ENCODE measurements around the gene TBC1D22B.

DNA sequence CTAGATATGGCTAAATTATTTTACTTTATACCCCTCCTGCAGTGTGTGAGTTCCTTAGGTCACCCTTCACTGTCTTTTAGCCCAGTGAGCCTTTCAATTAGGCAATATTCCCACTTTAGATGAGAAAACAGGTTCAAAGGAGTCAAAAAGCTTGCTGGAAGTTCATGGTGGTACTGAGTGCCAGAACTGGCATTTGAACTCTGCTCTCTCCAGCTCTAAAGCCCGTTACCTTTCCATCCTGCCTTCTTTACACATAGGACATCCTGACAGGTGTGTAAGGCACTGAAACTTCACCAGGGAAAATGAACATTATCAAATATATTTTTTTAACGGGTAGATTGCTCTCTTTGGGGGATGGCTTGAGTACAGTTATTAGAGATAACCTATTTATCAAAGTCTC is 11.5 kb downstream of the TBC1D22B start:
- TF ChIP-seq, protein P1, sequence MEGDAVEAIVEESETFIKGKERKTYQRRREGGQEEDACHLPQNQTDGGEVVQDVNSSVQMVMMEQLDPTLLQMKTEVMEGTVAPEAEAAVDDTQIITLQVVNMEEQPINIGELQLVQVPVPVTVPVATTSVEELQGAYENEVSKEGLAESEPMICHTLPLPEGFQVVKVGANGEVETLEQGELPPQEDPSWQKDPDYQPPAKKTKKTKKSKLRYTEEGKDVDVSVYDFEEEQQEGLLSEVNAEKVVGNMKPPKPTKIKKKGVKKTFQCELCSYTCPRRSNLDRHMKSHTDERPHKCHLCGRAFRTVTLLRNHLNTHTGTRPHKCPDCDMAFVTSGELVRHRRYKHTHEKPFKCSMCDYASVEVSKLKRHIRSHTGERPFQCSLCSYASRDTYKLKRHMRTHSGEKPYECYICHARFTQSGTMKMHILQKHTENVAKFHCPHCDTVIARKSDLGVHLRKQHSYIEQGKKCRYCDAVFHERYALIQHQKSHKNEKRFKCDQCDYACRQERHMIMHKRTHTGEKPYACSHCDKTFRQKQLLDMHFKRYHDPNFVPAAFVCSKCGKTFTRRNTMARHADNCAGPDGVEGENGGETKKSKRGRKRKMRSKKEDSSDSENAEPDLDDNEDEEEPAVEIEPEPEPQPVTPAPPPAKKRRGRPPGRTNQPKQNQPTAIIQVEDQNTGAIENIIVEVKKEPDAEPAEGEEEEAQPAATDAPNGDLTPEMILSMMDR (IDR thresholded peaks at IDR 0.05): no peak
- TF ChIP-seq POLR2A (IDR thresholded peaks at IDR 0.05): no peak

Data from lower leg skin (tissue), 3 donors.